Skeletal muscle tissue (tissue), 4 donors: ENCODE data around the gene C10orf95. TPM values are rescaled to one million over a fixed set of nuclear protein-coding genes. Genes with fewer than 3 reads are reported as not detected.

Experiments used
- H3K27ac ChIP-seq: one replicate; pipeline ENCODE4 v1.7.0; 2013; ENCODE audit warnings: mild to moderate bottlenecking, low read depth, low read length, inconsistent platforms
- H3K27me3 ChIP-seq, 3 donors: one replicate each; pipeline ENCODE4 v1.7.0; 2013; ENCODE audit warnings: low read length in 3 of 3; ENCODE audit not compliant: control insufficient read depth in 3 of 3, insufficient read depth in 3 of 3
- H3K36me3 ChIP-seq, 3 donors: one replicate each; pipeline ENCODE4 v1.7.0; 2013; ENCODE audit warnings: low read length in 3 of 3; ENCODE audit not compliant: control insufficient read depth in 3 of 3, insufficient read depth in 3 of 3
- H3K4me1 ChIP-seq, 3 donors: one replicate each; pipeline ENCODE4 v1.7.0; 2013; ENCODE audit warnings: low read length in 3 of 3, mild to moderate bottlenecking in 3 of 3; ENCODE audit not compliant: control insufficient read depth in 3 of 3, insufficient read depth in 3 of 3
- H3K4me3 ChIP-seq, 3 donors: one replicate each; pipeline ENCODE4 v1.7.0; 2013; ENCODE audit warnings: low read length in 3 of 3
- H3K9ac ChIP-seq, 3 donors: one replicate each; pipeline ENCODE4 v1.7.0; 2013; ENCODE audit warnings: low read length in 3 of 3, mild to moderate bottlenecking in 3 of 3, moderate library complexity in 2 of 3, low read depth in 1 of 3
- H3K9me3 ChIP-seq, 3 donors: one replicate each; pipeline ENCODE4 v1.7.0; 2013; ENCODE audit warnings: low read length in 3 of 3; ENCODE audit not compliant: control insufficient read depth in 3 of 3
- total RNA-seq: library from RNA; depleted of rRNA; stranded (reverse); fragments of >200 nt; gene quantifications from one replicate; pipeline ENCODE4 v1.2.3, GENCODE V29; 2014
- donor health status: Osteomylitis.

The C10orf95 gene
- total RNA-seq, 1 donor from 2014 or later, result not detected

- Histone ChIP-seq H3K9ac (no peak overlapping the region), H3K9me3 (no peaks in the 10 kb centered on the region), H3K27ac (no peak overlapping the region), H3K4me1 (peaks cover 0 to 9% (median 1%) of the 10 kb centered on the region in 3 donors), H3K27me3 (no peaks in the 10 kb centered on the region), H3K4me3 (no peak overlapping the region), H3K36me3 (no peaks in the 10 kb centered on the region)
Measured at GRCh38 chr10:102467318-102467717, 16.0 kb upstream of the C10orf95 start.

GRCh38 chr10:102465466-102465865 is 14.1 kb upstream of the C10orf95 start:
- Histone ChIP-seq H3K9me3 (no peaks in the 10 kb centered on the region), H3K27ac (no peak overlapping the region), H3K4me3 (no peak overlapping the region), H3K9ac (no peak overlapping the region), H3K4me1 (peaks cover 9 to 24% (median 15%) of the 10 kb centered on the region in 3 donors), H3K36me3 (no peaks in the 10 kb centered on the region), H3K27me3 (no peaks in the 10 kb centered on the region)

DNA sequence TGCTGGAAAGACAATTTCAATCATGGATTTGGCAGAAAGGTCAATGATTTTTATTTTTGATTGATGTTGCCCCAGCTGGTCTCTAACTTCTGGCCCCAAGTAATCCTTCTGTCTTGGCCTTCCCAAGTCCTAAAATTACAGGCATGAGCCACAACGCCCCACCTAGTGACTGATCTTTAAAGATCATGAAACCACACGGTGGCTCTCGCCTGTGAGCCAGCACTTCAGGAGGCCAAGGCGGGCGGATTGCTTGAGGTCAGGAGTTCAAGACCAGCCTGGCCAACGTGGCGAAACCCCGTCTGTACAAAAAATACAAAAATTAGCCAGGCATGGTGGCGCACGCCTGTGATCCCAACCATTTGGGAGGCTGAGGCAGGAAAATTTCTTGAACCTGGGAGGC is 12.6 kb upstream of the C10orf95 start:
- Histone ChIP-seq H3K4me3 (no peak overlapping the region), H3K9me3 (no peaks in the 10 kb centered on the region), H3K9ac (no peak overlapping the region), H3K4me1 (peaks cover 9 to 24% (median 15%) of the 10 kb centered on the region in 3 donors), H3K27ac (no peak overlapping the region), H3K27me3 (no peaks in the 10 kb centered on the region), H3K36me3 (no peaks in the 10 kb centered on the region)

DNA sequence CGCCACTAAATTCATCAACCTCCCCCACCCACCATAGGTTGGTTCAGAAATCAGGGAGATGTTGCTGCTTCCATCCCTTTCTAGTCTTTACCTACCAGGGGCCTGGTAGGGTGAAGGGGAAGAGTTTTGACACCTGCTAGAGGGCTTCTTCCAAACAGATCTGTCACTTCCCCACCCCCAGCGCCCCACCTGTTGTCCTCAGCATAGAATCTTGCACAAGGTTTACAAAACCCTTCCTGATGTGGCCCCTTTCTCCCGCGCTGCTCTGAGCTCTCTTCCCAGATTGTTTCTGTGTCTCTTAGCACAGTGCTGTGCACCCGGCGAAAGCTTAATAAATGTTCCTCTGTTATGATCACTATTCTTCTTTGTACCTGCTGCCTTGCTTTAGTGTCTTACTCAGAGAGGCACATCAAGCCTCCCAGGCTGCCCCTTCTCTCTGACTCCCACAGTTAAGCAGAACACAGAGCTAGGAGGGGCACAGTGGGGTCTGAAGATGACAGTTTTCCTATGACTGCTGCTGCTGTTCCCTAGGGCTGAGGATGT is 11.2 kb upstream of the C10orf95 start:
- H3K4me1 ChIP-seq, result peaks cover 9 to 16% (median 15%) of the 10 kb centered on the region in 3 donors
- peak overlapping the region in 2 of 3 donors; percentile 25 to 77 for H3K9ac ChIP-seq
- no peaks in the 10 kb centered on the region for H3K36me3 ChIP-seq
- no peak overlapping the region for H3K27ac ChIP-seq
- H3K9me3 ChIP-seq, result no peaks in the 10 kb centered on the region
- H3K4me3 ChIP-seq, result no peak overlapping the region
- H3K27me3 ChIP-seq, result no peaks in the 10 kb centered on the region

DNA sequence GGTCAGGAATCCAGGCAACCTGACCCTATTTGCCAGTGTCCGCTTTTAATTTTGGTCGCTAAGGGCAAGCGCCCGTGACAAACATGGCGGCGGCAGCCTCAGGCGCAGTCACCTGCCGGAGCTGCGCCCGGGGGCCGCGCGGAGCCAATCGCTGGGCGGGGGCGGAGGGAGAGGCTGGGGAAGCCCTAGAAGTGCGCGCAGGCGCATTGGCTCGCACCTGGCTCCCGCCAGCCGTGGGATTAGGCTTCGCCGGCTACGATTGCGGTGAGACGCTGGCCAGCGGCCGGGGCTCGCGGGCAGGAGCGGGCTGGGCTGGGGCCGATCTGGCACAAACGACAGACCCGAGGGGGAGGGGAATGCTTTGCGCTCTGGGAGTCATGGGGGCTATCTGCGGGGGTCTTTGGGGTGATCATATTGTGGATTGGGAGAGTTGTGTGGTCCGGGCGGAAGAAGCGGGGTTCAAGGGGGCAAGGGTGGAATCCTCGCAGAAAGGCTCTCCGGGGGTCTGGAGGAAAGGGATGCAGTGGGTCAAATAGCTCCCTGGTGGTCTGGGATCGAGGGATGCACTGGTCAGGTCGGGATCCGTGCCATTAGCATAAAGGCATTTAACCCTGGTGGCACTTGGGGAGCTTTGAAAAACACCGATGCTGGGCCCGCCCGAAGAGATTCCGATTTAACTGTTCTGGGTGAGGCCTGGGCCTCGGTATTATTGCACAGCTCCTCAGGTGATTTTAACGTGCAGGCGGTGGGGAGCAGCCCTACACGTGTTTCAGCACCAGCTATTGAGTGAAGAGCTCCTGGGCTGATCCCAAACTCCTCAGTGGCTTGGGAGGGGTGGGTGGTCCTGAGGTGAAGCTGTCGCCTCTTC is 10.1 kb upstream of the C10orf95 start:
- Histone ChIP-seq H3K9ac (peak overlapping the region; percentile 74 to 78 (median 77)), H3K27me3 (no peaks in the 10 kb centered on the region), H3K4me1 (peaks cover 9 to 16% (median 15%) of the 10 kb centered on the region in 3 donors), H3K4me3 (peak overlapping the region; percentile 67 to 88 (median 76)), H3K36me3 (no peaks in the 10 kb centered on the region), H3K9me3 (no peaks in the 10 kb centered on the region), H3K27ac (no peak overlapping the region)

- Histone ChIP-seq H3K4me1 (peaks cover 9 to 16% (median 15%) of the 10 kb centered on the region in 3 donors), H3K9me3 (no peaks in the 10 kb centered on the region), H3K27ac (no peak overlapping the region), H3K27me3 (no peaks in the 10 kb centered on the region), H3K9ac (peak overlapping the region; percentile 20 to 78 (median 23)), H3K4me3 (peak overlapping the region; percentile 67 to 88 (median 76)), H3K36me3 (peaks cover 0 to under 1% (median 0%) of the 10 kb centered on the region in 3 donors)
Measured at GRCh38 chr10:102460836-102461186, 9.5 kb upstream of the C10orf95 start.

GRCh38 chr10:102458656-102459055 is 7.3 kb upstream of the C10orf95 start:
- no peaks in the 10 kb centered on the region for H3K9me3 ChIP-seq
- H3K4me3 ChIP-seq, result no peak overlapping the region
- H3K4me1 ChIP-seq, result peaks cover 9 to 16% (median 15%) of the 10 kb centered on the region in 3 donors
- H3K27me3 ChIP-seq, result no peaks in the 10 kb centered on the region
- H3K9ac ChIP-seq, result no peak overlapping the region
- no peak overlapping the region for H3K27ac ChIP-seq
- peaks cover 0 to 4% (median 0%) of the 10 kb centered on the region in 3 donors for H3K36me3 ChIP-seq

GRCh38 chr10:102457591-102458150 is 6.3 kb upstream of the C10orf95 start:
- Histone ChIP-seq H3K9me3 (no peaks in the 10 kb centered on the region), H3K36me3 (peaks cover 0 to 4% (median 0%) of the 10 kb centered on the region in 3 donors), H3K4me3 (no peak overlapping the region), H3K27ac (no peak overlapping the region), H3K9ac (no peak overlapping the region), H3K4me1 (peaks cover 13 to 25% (median 20%) of the 10 kb centered on the region in 3 donors), H3K27me3 (no peaks in the 10 kb centered on the region)

DNA sequence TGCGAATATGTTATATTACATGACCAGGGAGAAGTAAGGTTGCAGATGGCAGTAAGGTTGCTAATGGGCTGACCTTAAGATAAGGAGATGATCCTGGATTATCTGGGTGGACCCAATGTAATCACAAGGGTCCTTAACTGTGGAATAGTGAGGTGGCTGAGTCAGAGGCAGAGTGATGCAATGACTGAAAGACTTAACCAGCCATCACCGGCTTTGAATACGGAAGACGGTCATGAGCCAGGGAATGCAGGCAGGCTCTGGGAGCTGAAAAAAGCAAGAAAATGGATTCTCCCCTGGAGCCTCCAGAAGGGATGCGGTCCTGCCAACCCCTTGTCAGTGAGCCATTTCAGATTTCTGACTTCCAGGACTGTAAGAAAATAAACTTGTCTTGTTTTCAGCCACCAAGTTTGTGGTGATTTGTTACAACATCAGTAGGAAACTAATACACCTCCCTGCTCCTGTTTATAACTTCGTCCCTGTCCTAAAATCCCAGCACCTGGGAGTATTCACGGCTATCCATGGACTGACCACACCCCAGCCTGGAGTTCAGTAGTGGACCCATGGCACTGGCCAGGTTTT is 4.6 kb upstream of the C10orf95 start:
- H3K9ac ChIP-seq, result no peak overlapping the region
- H3K36me3 ChIP-seq, result peaks cover 0 to 4% (median 0%) of the 10 kb centered on the region in 3 donors
- no peak overlapping the region for H3K27ac ChIP-seq
- H3K4me1 ChIP-seq, result peaks cover 15 to 27% (median 16%) of the 10 kb centered on the region in 3 donors
- H3K9me3 ChIP-seq, result no peaks in the 10 kb centered on the region
- H3K4me3 ChIP-seq, result no peak overlapping the region
- H3K27me3 ChIP-seq, result no peaks in the 10 kb centered on the region
